Stimulated activated effector memory CD8-positive, alpha-beta T cell treated with anti-CD3 and anti-CD28 coated beads, Interleukin-12 subunit alpha, Interleukin-12 subunit beta, amount 100 ng/mL, for 72 hours (primary cell): ENCODE results near the gene OR51L1.
A peak's percentile ranks its signal among the peaks of the same experiment; 100 is the strongest.
"Not testable (repeated sequence)": the region's sequence is repeated elsewhere in the genome, so short reads cannot be mapped to it uniquely, and the experiment has no call there.

Experiments
- ATAC-seq: fragments of 150-1000 bp; cut with Tn5 transposase; 2 replicates; pipeline ENCODE4 v1.10.0; 2021
- DNase-seq, 2 donors: peaks; one replicate each; pipeline ENCODE4 v3.0.0; 2021 to 2022; ENCODE audit warnings: low spot score in 2 of 2
- H3K27ac Mint-ChIP-seq: one replicate; pipeline ENCODE4 v1.8.0; 2022; ENCODE audit warnings: mild to moderate bottlenecking, mixed read lengths
- H3K36me3 Mint-ChIP-seq: one replicate; pipeline ENCODE4 v1.8.0; 2022; ENCODE audit warnings: mild to moderate bottlenecking, mixed read lengths
- H3K4me1 Mint-ChIP-seq: one replicate; pipeline ENCODE4 v1.8.0; 2022; ENCODE audit warnings: mixed read lengths
- H3K4me3 Mint-ChIP-seq: one replicate; pipeline ENCODE4 v1.8.0; 2022; ENCODE audit warnings: mild to moderate bottlenecking, mixed read lengths
- H3K9me3 Mint-ChIP-seq: one replicate; pipeline ENCODE4 v1.8.0; 2022; ENCODE audit warnings: mixed read lengths

Gene OR51L1

GRCh38 chr11:4994551-4994950 lies at the start of gene OR51L1:
Gene OR51L1, plus strand, starts transcription at chr11:4994851. Its CDS starts 4,132 bp downstream, at chr11:4998983.
- no peak for ATAC-seq
- no peak within 1 kb of the TSS for H3K27ac Mint-ChIP-seq
- no peaks in the 10 kb centered on the region for H3K9me3 Mint-ChIP-seq
- no peak for DNase-seq
- no peaks in the 10 kb centered on the region for H3K4me1 Mint-ChIP-seq
- no peaks in the 10 kb centered on the region for H3K36me3 Mint-ChIP-seq
- H3K4me3 Mint-ChIP-seq, result no peak within 1 kb of the TSS

- H3K36me3 Mint-ChIP-seq, result no peaks in the 10 kb centered on the region
- no peaks in the 10 kb centered on the region for H3K9me3 Mint-ChIP-seq
- DNase-seq (no peak), ATAC-seq (no peak)
- no peak within 1 kb of the TSS for H3K4me3 Mint-ChIP-seq
- H3K27ac Mint-ChIP-seq, result no peak within 1 kb of the TSS
- no peaks in the 10 kb centered on the region for H3K4me1 Mint-ChIP-seq
Observed at GRCh38 chr11:4947505-4947904, 47.1 kb upstream of the OR51L1 start, which contains the start of gene OR51A4. Gene OR51A4, minus strand, starts transcription at chr11:4947605. Its CDS starts 505 bp downstream, at chr11:4947100.

- H3K4me1 Mint-ChIP-seq, H3K27ac Mint-ChIP-seq, H3K9me3 Mint-ChIP-seq, H3K36me3 Mint-ChIP-seq, DNase-seq, H3K4me3 Mint-ChIP-seq, ATAC-seq: not testable (repeated sequence)
Observed at GRCh38 chr11:4955613-4956012, 39.0 kb upstream of the OR51L1 start, which contains the start of gene OR51A2. Gene OR51A2, minus strand, starts transcription at chr11:4955713. Its CDS starts 0 bp downstream, at chr11:4955713.

- H3K9me3 Mint-ChIP-seq, result peaks cover 6% of the 10 kb centered on the region
- no peak overlapping the region for H3K4me3 Mint-ChIP-seq
- no peaks in the 10 kb centered on the region for H3K36me3 Mint-ChIP-seq
- DNase-seq (no peak), ATAC-seq (no peak)
- H3K27ac Mint-ChIP-seq, result no peak overlapping the region
- H3K4me1 Mint-ChIP-seq, result no peaks in the 10 kb centered on the region
Observed at GRCh38 chr11:4957396-4957795, 37.3 kb upstream of the OR51L1 start.

- no peak overlapping the region for H3K4me3 Mint-ChIP-seq
- peaks cover 6% of the 10 kb centered on the region for H3K9me3 Mint-ChIP-seq
- DNase-seq (no peak), ATAC-seq (peak; percentile 49)
- no peaks in the 10 kb centered on the region for H3K36me3 Mint-ChIP-seq
- H3K4me1 Mint-ChIP-seq, result no peaks in the 10 kb centered on the region
- no peak overlapping the region for H3K27ac Mint-ChIP-seq
Observed at GRCh38 chr11:4960877-4961276, 33.8 kb upstream of the OR51L1 start.

- no peak for DNase-seq
- Mint-ChIP-seq H3K36me3 (no peaks in the 10 kb centered on the region), H3K9me3 (peaks cover 8% of the 10 kb centered on the region), H3K4me1 (no peaks in the 10 kb centered on the region), H3K27ac (no peak overlapping the region), H3K4me3 (no peak overlapping the region)
- ATAC-seq, result no peak
Observed at GRCh38 chr11:4962816-4963215, 31.8 kb upstream of the OR51L1 start.

GRCh38 chr11:4975436-4975835 lies 19.2 kb upstream of the OR51L1 start:
- H3K4me1 Mint-ChIP-seq, result no peaks in the 10 kb centered on the region
- H3K9me3 Mint-ChIP-seq, result peaks cover 3% of the 10 kb centered on the region

GRCh38 chr11:4979036-4979435 lies 15.6 kb upstream of the OR51L1 start:
- Mint-ChIP-seq H3K4me1 (no peaks in the 10 kb centered on the region), H3K4me3 (no peak overlapping the region), H3K36me3 (no peaks in the 10 kb centered on the region), H3K9me3 (peaks cover 3% of the 10 kb centered on the region), H3K27ac (no peak overlapping the region)
- ATAC-seq, result no peak
- no peak for DNase-seq

More at GRCh38 chr11:4975436-4975835, 19.2 kb upstream of the OR51L1 start:
- Mint-ChIP-seq H3K4me3 (no peak overlapping the region), H3K36me3 (no peaks in the 10 kb centered on the region), H3K27ac (no peak overlapping the region)
- DNase-seq, result no peak
- no peak for ATAC-seq

GRCh38 chr11:4982678-4983077 lies 12.0 kb upstream of the OR51L1 start:
- Mint-ChIP-seq H3K9me3 (peaks cover 5% of the 10 kb centered on the region), H3K36me3 (no peaks in the 10 kb centered on the region), H3K27ac (no peak overlapping the region), H3K4me3 (no peak overlapping the region), H3K4me1 (no peaks in the 10 kb centered on the region)
- no peak for DNase-seq
- ATAC-seq, result no peak

GRCh38 chr11:4983841-4984240 lies 10.8 kb upstream of the OR51L1 start:
- H3K4me3 Mint-ChIP-seq, result no peak overlapping the region
- H3K9me3 Mint-ChIP-seq, result peaks cover 4% of the 10 kb centered on the region
- no peaks in the 10 kb centered on the region for H3K4me1 Mint-ChIP-seq
- H3K36me3 Mint-ChIP-seq, result no peaks in the 10 kb centered on the region
- no peak overlapping the region for H3K27ac Mint-ChIP-seq
- ATAC-seq (no peak), DNase-seq (no peak)

- Mint-ChIP-seq H3K36me3 (no peaks in the 10 kb centered on the region), H3K9me3 (peaks cover 4% of the 10 kb centered on the region), H3K4me3 (no peak overlapping the region), H3K27ac (no peak overlapping the region), H3K4me1 (no peaks in the 10 kb centered on the region)
- peak; percentile 37 for ATAC-seq
- DNase-seq, result no peak
Observed at GRCh38 chr11:4991060-4991459, 3.6 kb upstream of the OR51L1 start.

- no peak overlapping the region for H3K27ac Mint-ChIP-seq
- H3K4me1 Mint-ChIP-seq, result no peaks in the 10 kb centered on the region
- ATAC-seq (no peak), DNase-seq (no peak)
- no peaks in the 10 kb centered on the region for H3K36me3 Mint-ChIP-seq
- H3K4me3 Mint-ChIP-seq, result no peak overlapping the region
- H3K9me3 Mint-ChIP-seq, result no peaks in the 10 kb centered on the region
Observed at GRCh38 chr11:5004424-5005274, 10.0 kb downstream of the OR51L1 start.

- ATAC-seq, result no peak
Observed at GRCh38 chr11:5007561-5007960, 12.9 kb downstream of the OR51L1 start.

GRCh38 chr11:5011254-5011653 lies 16.6 kb downstream of the OR51L1 start:
- H3K36me3 Mint-ChIP-seq, result no peaks in the 10 kb centered on the region
- no peaks in the 10 kb centered on the region for H3K9me3 Mint-ChIP-seq
- no peaks in the 10 kb centered on the region for H3K4me1 Mint-ChIP-seq
- no peak overlapping the region for H3K4me3 Mint-ChIP-seq
- no peak for DNase-seq
- H3K27ac Mint-ChIP-seq, result no peak overlapping the region
- ATAC-seq, result no peak

More at GRCh38 chr11:5007561-5007960, 12.9 kb downstream of the OR51L1 start:
- H3K9me3 Mint-ChIP-seq, result no peaks in the 10 kb centered on the region
- H3K4me3 Mint-ChIP-seq, result no peak overlapping the region
- no peak overlapping the region for H3K27ac Mint-ChIP-seq
- no peaks in the 10 kb centered on the region for H3K4me1 Mint-ChIP-seq
- no peaks in the 10 kb centered on the region for H3K36me3 Mint-ChIP-seq
- DNase-seq, result no peak

GRCh38 chr11:5013012-5013411 lies 18.4 kb downstream of the OR51L1 start:
- no peaks in the 10 kb centered on the region for H3K36me3 Mint-ChIP-seq
- no peaks in the 10 kb centered on the region for H3K9me3 Mint-ChIP-seq
- ATAC-seq (no peak), DNase-seq (no peak)
- no peaks in the 10 kb centered on the region for H3K4me1 Mint-ChIP-seq
- H3K4me3 Mint-ChIP-seq, result no peak overlapping the region
- H3K27ac Mint-ChIP-seq, result no peak overlapping the region

- Mint-ChIP-seq H3K4me3 (no peak overlapping the region), H3K27ac (no peak overlapping the region), H3K36me3 (no peaks in the 10 kb centered on the region), H3K9me3 (peaks cover 16% of the 10 kb centered on the region), H3K4me1 (no peaks in the 10 kb centered on the region)
- no peak for DNase-seq
- ATAC-seq, result no peak
Observed at GRCh38 chr11:5021996-5022395, 27.3 kb downstream of the OR51L1 start.
